ENCODE data around the gene TMEM86B.
"Not testable (repeated sequence)": the region's sequence is repeated elsewhere in the genome, so short reads cannot be mapped to it uniquely, and the experiment has no call there.

Gene TMEM86B

DNA sequence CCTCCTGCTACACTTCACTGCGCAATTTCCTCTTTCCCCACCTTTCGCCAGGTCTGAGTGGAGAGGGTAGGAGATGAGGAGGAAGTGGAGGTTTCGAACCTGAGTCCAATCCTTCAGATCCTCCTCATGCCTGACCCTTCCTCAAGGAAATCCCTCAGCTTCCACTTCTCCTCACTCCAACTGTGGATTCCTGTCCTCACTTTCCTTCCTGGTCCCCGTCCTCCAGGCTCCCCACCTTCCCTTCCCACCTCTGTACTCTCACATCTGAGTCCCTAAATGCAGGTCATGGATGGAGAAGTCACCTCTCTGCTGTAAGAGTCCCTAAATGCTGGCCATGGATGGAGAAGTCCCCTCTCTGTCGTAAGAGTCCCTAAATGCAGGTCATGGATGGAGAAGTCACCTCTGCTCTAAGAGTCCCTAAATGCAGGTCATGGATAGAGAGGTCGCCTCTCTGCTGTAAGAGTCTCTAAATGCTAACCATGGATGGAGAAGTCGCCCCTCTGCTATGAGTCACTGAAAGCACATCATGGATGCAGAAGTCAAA is 3.1 kb downstream of the TMEM86B start:
- TF ChIP-seq, protein P1, sequence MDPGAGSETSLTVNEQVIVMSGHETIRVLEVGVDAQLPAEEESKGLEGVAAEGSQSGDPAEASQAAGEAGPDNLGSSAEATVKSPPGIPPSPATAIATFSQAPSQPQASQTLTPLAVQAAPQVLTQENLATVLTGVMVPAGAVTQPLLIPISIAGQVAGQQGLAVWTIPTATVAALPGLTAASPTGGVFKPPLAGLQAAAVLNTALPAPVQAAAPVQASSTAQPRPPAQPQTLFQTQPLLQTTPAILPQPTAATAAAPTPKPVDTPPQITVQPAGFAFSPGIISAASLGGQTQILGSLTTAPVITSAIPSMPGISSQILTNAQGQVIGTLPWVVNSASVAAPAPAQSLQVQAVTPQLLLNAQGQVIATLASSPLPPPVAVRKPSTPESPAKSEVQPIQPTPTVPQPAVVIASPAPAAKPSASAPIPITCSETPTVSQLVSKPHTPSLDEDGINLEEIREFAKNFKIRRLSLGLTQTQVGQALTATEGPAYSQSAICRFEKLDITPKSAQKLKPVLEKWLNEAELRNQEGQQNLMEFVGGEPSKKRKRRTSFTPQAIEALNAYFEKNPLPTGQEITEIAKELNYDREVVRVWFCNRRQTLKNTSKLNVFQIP (CRISPR knock-in tag; IDR thresholded peaks at IDR 0.05; ENCODE audit: borderline replicate concordance, low read depth): no peak
- TF ChIP-seq BACH2 (CRISPR knock-in tag; IDR thresholded peaks at IDR 0.05; ENCODE audit: borderline replicate concordance): no peak
- TF ChIP-seq ZNF8 (CRISPR knock-in tag; IDR thresholded peaks at IDR 0.05): no peak
- no peak for TF ChIP-seq OSR1 (CRISPR knock-in tag; IDR thresholded peaks at IDR 0.05)
- TF ChIP-seq CSDC2 (CRISPR knock-in tag; IDR thresholded peaks at IDR 0.05): no peak
- no peak for TF ChIP-seq ZC3H10 (CRISPR knock-in tag; IDR thresholded peaks at IDR 0.05)
- TF ChIP-seq, protein P2, sequence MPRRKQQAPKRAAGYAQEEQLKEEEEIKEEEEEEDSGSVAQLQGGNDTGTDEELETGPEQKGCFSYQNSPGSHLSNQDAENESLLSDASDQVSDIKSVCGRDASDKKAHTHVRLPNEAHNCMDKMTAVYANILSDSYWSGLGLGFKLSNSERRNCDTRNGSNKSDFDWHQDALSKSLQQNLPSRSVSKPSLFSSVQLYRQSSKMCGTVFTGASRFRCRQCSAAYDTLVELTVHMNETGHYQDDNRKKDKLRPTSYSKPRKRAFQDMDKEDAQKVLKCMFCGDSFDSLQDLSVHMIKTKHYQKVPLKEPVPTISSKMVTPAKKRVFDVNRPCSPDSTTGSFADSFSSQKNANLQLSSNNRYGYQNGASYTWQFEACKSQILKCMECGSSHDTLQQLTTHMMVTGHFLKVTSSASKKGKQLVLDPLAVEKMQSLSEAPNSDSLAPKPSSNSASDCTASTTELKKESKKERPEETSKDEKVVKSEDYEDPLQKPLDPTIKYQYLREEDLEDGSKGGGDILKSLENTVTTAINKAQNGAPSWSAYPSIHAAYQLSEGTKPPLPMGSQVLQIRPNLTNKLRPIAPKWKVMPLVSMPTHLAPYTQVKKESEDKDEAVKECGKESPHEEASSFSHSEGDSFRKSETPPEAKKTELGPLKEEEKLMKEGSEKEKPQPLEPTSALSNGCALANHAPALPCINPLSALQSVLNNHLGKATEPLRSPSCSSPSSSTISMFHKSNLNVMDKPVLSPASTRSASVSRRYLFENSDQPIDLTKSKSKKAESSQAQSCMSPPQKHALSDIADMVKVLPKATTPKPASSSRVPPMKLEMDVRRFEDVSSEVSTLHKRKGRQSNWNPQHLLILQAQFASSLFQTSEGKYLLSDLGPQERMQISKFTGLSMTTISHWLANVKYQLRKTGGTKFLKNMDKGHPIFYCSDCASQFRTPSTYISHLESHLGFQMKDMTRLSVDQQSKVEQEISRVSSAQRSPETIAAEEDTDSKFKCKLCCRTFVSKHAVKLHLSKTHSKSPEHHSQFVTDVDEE (CRISPR knock-in tag; IDR thresholded peaks at IDR 0.05): no peak
- no peak for TF ChIP-seq RARB (CRISPR knock-in tag; IDR thresholded peaks at IDR 0.05)
- no peak for TF ChIP-seq TCF4 (CRISPR knock-in tag; IDR thresholded peaks at IDR 0.05; ENCODE audit: borderline replicate concordance)
- no peak for TF ChIP-seq ZNF565 (CRISPR knock-in tag; conservative IDR thresholded peaks at IDR 0.05; ENCODE audit: low read depth)
- TF ChIP-seq ARNTL (CRISPR knock-in tag; IDR thresholded peaks at IDR 0.05; ENCODE audit: borderline replicate concordance, low read depth): no peak
- TF ChIP-seq, protein P3, sequence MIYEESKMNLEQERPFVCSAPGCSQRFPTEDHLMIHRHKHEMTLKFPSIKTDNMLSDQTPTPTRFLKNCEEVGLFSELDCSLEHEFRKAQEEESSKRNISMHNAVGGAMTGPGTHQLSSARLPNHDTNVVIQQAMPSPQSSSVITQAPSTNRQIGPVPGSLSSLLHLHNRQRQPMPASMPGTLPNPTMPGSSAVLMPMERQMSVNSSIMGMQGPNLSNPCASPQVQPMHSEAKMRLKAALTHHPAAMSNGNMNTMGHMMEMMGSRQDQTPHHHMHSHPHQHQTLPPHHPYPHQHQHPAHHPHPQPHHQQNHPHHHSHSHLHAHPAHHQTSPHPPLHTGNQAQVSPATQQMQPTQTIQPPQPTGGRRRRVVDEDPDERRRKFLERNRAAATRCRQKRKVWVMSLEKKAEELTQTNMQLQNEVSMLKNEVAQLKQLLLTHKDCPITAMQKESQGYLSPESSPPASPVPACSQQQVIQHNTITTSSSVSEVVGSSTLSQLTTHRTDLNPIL (CRISPR knock-in tag; IDR thresholded peaks at IDR 0.05; ENCODE audit: low read depth): no peak
- no peak for TF ChIP-seq GLIS3 (CRISPR knock-in tag; IDR thresholded peaks at IDR 0.05)
- TF ChIP-seq, protein P4, sequence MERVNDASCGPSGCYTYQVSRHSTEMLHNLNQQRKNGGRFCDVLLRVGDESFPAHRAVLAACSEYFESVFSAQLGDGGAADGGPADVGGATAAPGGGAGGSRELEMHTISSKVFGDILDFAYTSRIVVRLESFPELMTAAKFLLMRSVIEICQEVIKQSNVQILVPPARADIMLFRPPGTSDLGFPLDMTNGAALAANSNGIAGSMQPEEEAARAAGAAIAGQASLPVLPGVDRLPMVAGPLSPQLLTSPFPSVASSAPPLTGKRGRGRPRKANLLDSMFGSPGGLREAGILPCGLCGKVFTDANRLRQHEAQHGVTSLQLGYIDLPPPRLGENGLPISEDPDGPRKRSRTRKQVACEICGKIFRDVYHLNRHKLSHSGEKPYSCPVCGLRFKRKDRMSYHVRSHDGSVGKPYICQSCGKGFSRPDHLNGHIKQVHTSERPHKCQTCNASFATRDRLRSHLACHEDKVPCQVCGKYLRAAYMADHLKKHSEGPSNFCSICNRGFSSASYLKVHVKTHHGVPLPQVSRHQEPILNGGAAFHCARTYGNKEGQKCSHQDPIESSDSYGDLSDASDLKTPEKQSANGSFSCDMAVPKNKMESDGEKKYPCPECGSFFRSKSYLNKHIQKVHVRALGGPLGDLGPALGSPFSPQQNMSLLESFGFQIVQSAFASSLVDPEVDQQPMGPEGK (CRISPR knock-in tag; IDR thresholded peaks at IDR 0.05; ENCODE audit: borderline replicate concordance): no peak
- TF ChIP-seq SNAI2 (CRISPR knock-in tag; IDR thresholded peaks at IDR 0.05): no peak
- ATAC-seq: no peak

DNA sequence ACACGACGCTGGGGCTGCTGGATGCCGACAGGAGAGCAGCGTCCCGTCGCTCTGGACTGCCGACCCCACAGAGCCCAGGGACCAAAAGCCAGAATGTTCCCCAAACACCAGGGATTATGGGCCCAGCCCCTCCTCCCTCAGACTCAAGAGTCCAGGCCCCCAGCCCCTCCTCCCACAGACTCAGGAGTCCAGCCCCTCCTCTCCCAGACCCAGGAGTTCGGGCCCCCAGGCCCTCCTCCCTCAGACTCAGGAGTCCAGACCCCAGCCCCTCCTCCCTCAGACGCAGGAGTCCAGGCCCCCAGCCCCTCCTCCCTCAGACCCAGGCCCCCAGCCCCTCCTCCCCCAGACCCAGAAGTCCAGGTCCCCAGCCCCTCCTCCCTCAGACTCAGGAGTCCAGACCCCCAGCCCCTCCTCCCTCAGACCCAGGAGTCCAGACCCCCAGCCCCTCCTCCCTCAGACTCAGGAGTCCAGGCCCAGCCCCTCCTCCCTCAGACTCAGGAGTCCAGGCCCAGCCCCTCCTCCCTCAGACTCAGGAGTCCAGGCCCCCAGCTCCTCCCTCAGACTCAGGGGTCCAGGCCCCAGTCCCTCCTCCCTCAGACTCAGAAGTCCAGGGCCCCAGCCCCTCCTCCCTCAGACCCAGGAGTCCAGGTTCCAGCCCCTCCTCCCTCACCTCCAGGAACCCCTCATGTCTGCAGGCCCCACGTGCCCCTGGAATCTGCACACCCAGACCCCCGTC is 3.7 kb downstream of the TMEM86B start:
- not testable (repeated sequence) for ATAC-seq

DNA sequence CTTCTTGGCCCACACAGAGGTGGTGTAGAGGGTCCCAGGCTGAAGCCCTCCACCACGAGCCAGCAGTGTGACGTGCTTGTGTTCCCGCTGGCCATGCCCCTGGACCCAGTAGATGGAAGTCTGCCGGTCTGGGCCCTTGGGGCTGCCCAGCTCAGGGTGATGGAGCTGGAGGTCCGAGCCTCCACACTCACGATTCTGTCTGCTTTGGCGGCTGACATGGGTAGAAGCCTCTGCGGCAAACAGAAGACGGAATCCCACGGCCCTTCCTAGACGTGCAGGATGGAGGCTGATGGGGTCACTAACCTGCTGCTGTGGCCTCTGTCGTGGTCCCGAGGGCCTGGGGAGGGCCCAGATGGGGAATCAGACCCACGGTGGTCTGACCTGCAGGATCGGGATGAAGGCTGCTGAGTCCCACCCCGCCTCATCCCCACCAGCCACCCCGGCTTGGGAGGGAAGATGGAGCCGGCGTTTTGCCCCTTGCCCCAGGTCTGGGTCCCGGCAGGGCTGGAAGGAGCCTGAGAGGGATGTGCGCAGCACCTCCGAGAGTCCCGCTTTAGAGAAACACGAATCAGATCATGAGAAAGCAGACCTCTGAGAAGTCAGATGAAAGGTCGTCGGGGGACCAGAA is 4.4 kb downstream of the TMEM86B start:
- ATAC-seq: no peak

More for the DNA sequence above, 4.4 kb downstream of the TMEM86B start:
- TF ChIP-seq ZFP30 (CRISPR knock-in tag; IDR thresholded peaks at IDR 0.05) (no peak), PPARA (CRISPR knock-in tag; IDR thresholded peaks at IDR 0.05; ENCODE audit: borderline replicate concordance) (no peak), GLIS3 (CRISPR knock-in tag; IDR thresholded peaks at IDR 0.05) (no peak), ZC3H10 (CRISPR knock-in tag; IDR thresholded peaks at IDR 0.05) (no peak), ARNTL (CRISPR knock-in tag; IDR thresholded peaks at IDR 0.05; ENCODE audit: borderline replicate concordance, low read depth) (no peak), ZNF70 (CRISPR knock-in tag; IDR thresholded peaks at IDR 0.05) (no peak), ZNF565 (CRISPR knock-in tag; conservative IDR thresholded peaks at IDR 0.05; ENCODE audit: low read depth) (no peak)
- TF ChIP-seq, protein P4 (CRISPR knock-in tag; IDR thresholded peaks at IDR 0.05; ENCODE audit: borderline replicate concordance): no peak
